GM12865 (cell line): Measurements from ENCODE around the gene PARM1.
"Not testable (repeated sequence)": the region's sequence is repeated elsewhere in the genome, so short reads cannot be mapped to it uniquely, and the experiment has no call there.

Experiments
- DNase-seq: peaks from one replicate; pipeline ENCODE4 v3.0.0; 2010; ENCODE audit warnings: low read depth
- H3K4me3 ChIP-seq: 2 replicates; pipeline ENCODE4 v1.5.1; 2011; ENCODE audit warnings: mild to moderate bottlenecking, low read depth, low read length, control low read depth
- CTCF ChIP-seq: IDR thresholded peaks from 2 replicates; pipeline ENCODE4 v1.5.1; 2011; ENCODE audit warnings: low read length, control low read depth, low read depth, inconsistent platforms; ENCODE audit not compliant: insufficient read depth; ENCODE audit errors: missing control alignments

The PARM1 gene

GRCh38 chr4:74975848-74976824, 43.2 kb downstream of the PARM1 start:
- DNase-seq = peak; percentile 63
- H3K4me3 ChIP-seq = no peak overlapping the region
- TF ChIP-seq CTCF = no peak

- no peak for DNase-seq
- H3K4me3 ChIP-seq = no peak overlapping the region
- no peak for TF ChIP-seq CTCF
These were observed 49.8 kb downstream of the PARM1 start for GRCh38 chr4:74982546-74983252.

DNA sequence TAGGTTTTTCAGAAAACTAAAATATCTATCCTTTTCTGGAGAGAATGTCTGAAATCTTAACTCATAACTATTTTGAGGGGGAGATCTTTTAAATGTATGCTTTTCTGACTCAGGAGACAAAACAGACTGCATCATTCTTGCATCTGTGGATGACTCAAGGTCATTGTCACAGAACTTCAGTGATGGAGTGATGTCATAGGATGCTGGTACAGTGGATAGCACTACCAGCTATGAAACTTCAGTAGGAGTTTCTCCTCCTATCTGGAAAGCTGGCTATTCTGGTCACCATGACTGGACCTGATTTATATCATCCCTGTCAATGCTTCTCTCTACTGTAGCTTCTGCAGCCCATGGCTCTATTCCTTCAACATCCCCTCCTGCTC, 50.3 kb downstream of the PARM1 start:
- no peak for DNase-seq
- no peak for TF ChIP-seq CTCF

GRCh38 chr4:74990276-74990875, 57.5 kb downstream of the PARM1 start:
- no peak for DNase-seq
- H3K4me3 ChIP-seq = no peak overlapping the region

More for the DNA sequence above, 50.3 kb downstream of the PARM1 start:
- no peak overlapping the region for H3K4me3 ChIP-seq

DNA sequence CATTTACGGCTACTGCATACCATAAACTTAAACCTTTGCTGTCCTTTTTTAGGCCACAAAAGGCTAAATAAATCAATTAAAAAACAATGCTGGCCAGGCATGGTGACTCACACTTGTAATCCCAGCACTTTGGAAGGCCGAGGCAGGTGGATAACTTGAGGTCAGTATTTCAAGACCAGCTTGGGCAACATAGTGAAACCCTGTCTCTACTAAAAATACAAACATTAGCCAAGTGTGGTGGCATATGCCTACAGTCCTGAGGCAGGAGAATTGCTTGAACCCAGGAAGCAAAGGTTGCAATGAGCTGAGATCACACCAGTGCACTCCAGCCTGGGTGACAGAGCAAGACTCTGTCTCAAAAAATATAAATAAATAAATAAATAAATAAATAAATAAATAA, 61.5 kb downstream of the PARM1 start:
- not testable (repeated sequence) for DNase-seq, H3K4me3 ChIP-seq

More at GRCh38 chr4:74990276-74990875, 57.5 kb downstream of the PARM1 start:
- no peak for TF ChIP-seq CTCF

DNA sequence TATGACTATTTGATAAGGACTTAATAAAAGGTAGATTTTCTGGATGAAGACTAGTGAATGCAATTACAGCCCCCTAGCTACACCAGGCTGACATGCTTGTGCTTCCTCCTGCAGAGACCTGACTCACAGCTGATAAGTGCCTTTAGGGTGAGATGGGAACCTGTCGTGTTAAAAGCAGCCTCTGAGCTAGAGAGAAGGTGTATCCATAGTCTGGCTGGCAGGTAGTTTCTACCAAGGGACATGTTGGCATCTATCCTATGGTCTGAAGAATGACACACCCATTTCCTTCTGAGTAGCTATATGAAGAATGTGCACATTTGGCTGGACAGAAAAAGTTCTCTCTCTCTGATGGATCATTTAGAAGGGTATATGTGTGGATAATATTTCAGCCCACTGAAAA, 64.1 kb downstream of the PARM1 start:
- no peak for TF ChIP-seq CTCF
- DNase-seq = no peak
- no peak overlapping the region for H3K4me3 ChIP-seq
